B cell (primary cell): ENCODE results near the gene FAM222A. TPM values are rescaled to one million over a fixed set of nuclear protein-coding genes. Genes with fewer than 3 reads are reported as not detected.

Experiments
- ATAC-seq: fragments of 200-7000 bp; cut with Tn5 transposase; one replicate; pipeline ENCODE4 v1.10.0; 2021; ENCODE audit warnings: low read depth, mild to moderate bottlenecking, moderate number of reproducible peaks, moderate library complexity
- CTCF ChIA-PET: fragments of 350-600 bp; sonication (Branson Sonifier 250); formaldehyde crosslinking; loops from one replicate; lab custom pipeline; 2021; ENCODE audit warnings: antibody characterized with exemption, inconsistent platforms; lab: Charles Lee
- POLR2A ChIA-PET: fragments of 350-600 bp; sonication (Branson Sonifier 250); formaldehyde crosslinking; loops from one replicate; lab custom pipeline; 2021; ENCODE audit warnings: antibody characterized with exemption; lab: Charles Lee
- DNase-seq: peaks from one replicate; pipeline ENCODE4 v3.0.0; 2013
- H2AFZ ChIP-seq: 2 replicates; pipeline ENCODE4 v1.6.1; 2012; ENCODE audit warnings: mild to moderate bottlenecking, low read depth, low read length; ENCODE audit not compliant: insufficient read depth, poor library complexity, severe bottlenecking
- H3K27ac ChIP-seq, 2 donors: 1 replicate in 1 of 2; 2 replicates in 1 of 2; pipeline ENCODE4 v1.5.1; 2012 to 2013; ENCODE audit warnings: low read length in 2 of 2, mild to moderate bottlenecking in 2 of 2, moderate library complexity in 1 of 2
- H3K27me3 ChIP-seq, 4 experiments: fragments of 200-600 bp in 1 of 4; sonication (generic) in 1 of 4; replicated peaks in 1 of 4; 1 replicate in 2 of 4; 2 replicates in 2 of 4; pipeline versions ENCODE4 v1.6.1 to v1.7.0; 2013 to 2016; ENCODE audit warnings: low read length in 3 of 4, mild to moderate bottlenecking in 2 of 4, mixed read lengths in 1 of 4, moderate library complexity in 1 of 4; ENCODE audit not compliant: insufficient read depth in 4 of 4, control insufficient read depth in 3 of 4; ENCODE audit errors: control extremely low read depth in 1 of 4
- H3K36me3 ChIP-seq, 2 experiments: replicated peaks in 1 of 2; 1 replicate in 1 of 2; 2 replicates in 1 of 2; pipeline versions ENCODE4 v1.6.1 to v1.7.1; 2013; ENCODE audit warnings: low read length in 1 of 2; ENCODE audit not compliant: insufficient read depth in 2 of 2, control insufficient read depth in 1 of 2; ENCODE audit errors: control extremely low read depth in 1 of 2, extremely low read depth in 1 of 2
- H3K4me1 ChIP-seq, 2 donors: fragments of 200-600 bp in 1 of 2; sonication (generic) in 1 of 2; 1 replicate in 1 of 2; 2 replicates in 1 of 2; pipeline versions ENCODE4 v1.5.1 to v1.6.1; 2013 to 2017; ENCODE audit warnings: low read length in 2 of 2; ENCODE audit not compliant: control insufficient read depth in 2 of 2, insufficient read depth in 2 of 2
- H3K4me2 ChIP-seq: replicated peaks from 2 replicates; pipeline ENCODE3; 2012; ENCODE audit warnings: mild to moderate bottlenecking, low read depth, low read length; ENCODE audit not compliant: poor library complexity, severe bottlenecking
- H3K4me3 ChIP-seq, 5 experiments: fragments of 200-600 bp in 1 of 5; sonication (generic) in 1 of 5; 1 replicate in 3 of 5; 2 replicates in 2 of 5; pipeline versions ENCODE4 v1.5.1 to v1.7.0; 2011 to 2016; ENCODE audit warnings: low read length in 4 of 5, mild to moderate bottlenecking in 4 of 5, low read depth in 2 of 5, control low read depth in 1 of 5, moderate library complexity in 1 of 5; ENCODE audit not compliant: insufficient read depth in 1 of 5; ENCODE audit errors: control extremely low read depth in 1 of 5, extremely low read depth in 1 of 5
- H3K79me2 ChIP-seq: fragments of 200-600 bp; sonication (generic); one replicate; pipeline ENCODE4 v1.6.0; 2016; ENCODE audit warnings: low read length; ENCODE audit not compliant: control insufficient read depth, insufficient read depth
- H3K9ac ChIP-seq: fragments of 200-600 bp; sonication (generic); 2 replicates; pipeline ENCODE4 v1.6.1; 2017; ENCODE audit warnings: mild to moderate bottlenecking, low read length, moderate library complexity
- H3K9me3 ChIP-seq, 3 donors: one replicate each; pipeline versions ENCODE4 v1.6.1 to v1.7.1; 2013; ENCODE audit warnings: low read length in 2 of 3; ENCODE audit not compliant: control insufficient read depth in 2 of 3, insufficient read depth in 1 of 3; ENCODE audit errors: control extremely low read depth in 1 of 3
- H4K20me1 ChIP-seq: 2 replicates; pipeline ENCODE4 v1.6.0; 2012; ENCODE audit warnings: mild to moderate bottlenecking, low read length; ENCODE audit not compliant: insufficient read depth, control insufficient read depth, poor library complexity, severe bottlenecking
- H3K27ac Mint-ChIP-seq: one replicate; pipeline ENCODE4 v1.8.0; 2021; ENCODE audit warnings: mixed read lengths
- H3K27me3 Mint-ChIP-seq: one replicate; pipeline ENCODE4 v1.8.0; 2021; ENCODE audit warnings: mixed read lengths
- H3K4me1 Mint-ChIP-seq: one replicate; pipeline ENCODE4 v1.8.0; 2021; ENCODE audit warnings: mixed read lengths
- H3K4me3 Mint-ChIP-seq: one replicate; pipeline ENCODE4 v1.8.0; 2021; ENCODE audit warnings: mixed read lengths
- H3K9me3 Mint-ChIP-seq: one replicate; pipeline ENCODE4 v1.8.0; 2022; ENCODE audit warnings: mixed read lengths; ENCODE audit not compliant: insufficient read depth
- CTCF ChIP-seq: fragments of 200-600 bp; IDR thresholded peaks from one replicate; pipeline ENCODE4 v1.8.0; 2022; ENCODE audit warnings: antibody characterized with exemption, mild to moderate bottlenecking
- EZH2 ChIP-seq: IDR thresholded peaks from 2 replicates; pipeline ENCODE4 v1.6.1; 2012; ENCODE audit warnings: borderline replicate concordance, low read depth, mild to moderate bottlenecking, moderate library complexity, low read length; ENCODE audit not compliant: insufficient read depth, poor library complexity, severe bottlenecking
- WGBS: methylation state at CpG from one replicate; pipeline ENCODE4 v1.1.5; 2013; ENCODE audit warnings: missing lambda C conversion rate; ENCODE audit not compliant: insufficient coverage; 5-methylcytosine and 5-hydroxymethylcytosine counted together
- intact Hi-C: fragments of 100-400 bp; cut with micrococcal nuclease; formaldehyde crosslinking; loops from one replicate; pipeline ENCODE4 v1.10.0; 2022
- polyA plus RNA-seq: library from polyadenylated mRNA; depleted of rRNA; stranded (reverse); fragments of >200 nt; gene quantifications from 2 replicates; pipeline ENCODE4 v1.2.3, GENCODE V29; 2012
- total RNA-seq, 2 donors: library from RNA; stranded (reverse); fragments of 120-200 nt in 1 of 2; gene quantifications; 1 replicate in 1 of 2; 2 replicates in 1 of 2; pipeline versions ENCODE4 v1.2.3 to v1.2.4, GENCODE V29; 2013 to 2022

FAM222A gene
- total and polyA plus RNA-seq, 2 donors (not counting 1 experiment from before 2014, with no cell fraction given), result 0.49 to 4.6 TPM

- Histone ChIP-seq H3K27me3 (peaks cover 0 to 8% (median 0%) of the 10 kb centered on the region in 4 experiments), H3K4me2 (no peak overlapping the region), H3K4me3 (no peak overlapping the region), H2AFZ (no peak overlapping the region), H3K4me1 (no peaks in the 10 kb centered on the region), H4K20me1 (no peaks in the 10 kb centered on the region), H3K27ac (no peak overlapping the region), H3K36me3 (no peaks in the 10 kb centered on the region), H3K9ac (no peak overlapping the region), H3K79me2 (no peaks in the 10 kb centered on the region), H3K9me3 (peaks cover 0 to 6% (median 0%) of the 10 kb centered on the region in 3 donors)
- ATAC-seq (no peak), DNase-seq (no peak)
- Mint-ChIP-seq H3K27me3 (peaks cover 8% of the 10 kb centered on the region), H3K4me1 (no peaks in the 10 kb centered on the region), H3K27ac (no peak overlapping the region), H3K4me3 (no peak overlapping the region), H3K9me3 (no peaks in the 10 kb centered on the region)
- CTCF ChIA-PET, result no interaction called here
- no CpG with 5 or more reads among the region's 2 CpGs for WGBS
- TF ChIP-seq CTCF (no peak), EZH2 (no peak)
- POLR2A ChIA-PET, result no interaction called here
- intact Hi-C loops, result no loop called here
These were observed 49.2 kb upstream of the FAM222A start for GRCh38 chr12:109664402-109664801.

GRCh38 chr12:109666068-109666467 lies 47.6 kb upstream of the FAM222A start:
- Histone ChIP-seq H3K27me3 (peaks cover 0 to 11% (median 0%) of the 10 kb centered on the region in 4 experiments), H4K20me1 (no peaks in the 10 kb centered on the region), H3K4me1 (no peaks in the 10 kb centered on the region), H3K27ac (no peak overlapping the region), H3K79me2 (no peaks in the 10 kb centered on the region), H3K9me3 (peaks cover 0 to 6% (median 0%) of the 10 kb centered on the region in 3 donors), H3K36me3 (no peaks in the 10 kb centered on the region), H3K4me2 (no peak overlapping the region), H3K9ac (no peak overlapping the region), H2AFZ (no peak overlapping the region), H3K4me3 (no peak overlapping the region)
- Mint-ChIP-seq H3K4me1 (no peaks in the 10 kb centered on the region), H3K9me3 (no peaks in the 10 kb centered on the region), H3K27me3 (peaks cover 15% of the 10 kb centered on the region), H3K27ac (no peak overlapping the region), H3K4me3 (no peak overlapping the region)
- DNase-seq, result no peak
- no peak for TF ChIP-seq EZH2
- TF ChIP-seq CTCF, result no peak
- CTCF ChIA-PET, result interaction anchor here (1.2 kb wide), 1 partner anchor 140 kb away, joined by 4 read pairs; no protein-coding TSS in a partner anchor
- intact Hi-C loops, result no loop called here
- no CpG with 5 or more reads among the region's 1 CpG for WGBS
- POLR2A ChIA-PET, result no interaction called here
- no peak for ATAC-seq
